Gastrocnemius medialis (tissue), 4 donors: ENCODE measurements around the gene TRIM45.
A peak's percentile ranks its signal among the peaks of the same experiment; 100 is the strongest.

Source experiments
- POLR2A ChIP-seq, 2 donors: fragments of 450-650 bp; IDR thresholded peaks; one replicate each; pipeline ENCODE4 v1.6.1; 2017; ENCODE audit warnings: antibody characterized with exemption in 2 of 2, mild to moderate bottlenecking in 2 of 2, moderate library complexity in 2 of 2
- TF ChIP-seq, protein P1 (sequence below), 5 experiments: fragments of 450-650 bp in 3 of 5; fragments of 200-600 bp in 2 of 5; sonication (generic) in 2 of 5; IDR thresholded peaks in 4 of 5; conservative IDR thresholded peaks in 1 of 5; 1 replicate in 4 of 5; 2 replicates in 1 of 5; pipeline ENCODE4 v1.5.1; 2016 to 2019; ENCODE audit warnings: antibody characterized with exemption in 5 of 5, mild to moderate bottlenecking in 3 of 5, moderate library complexity in 3 of 5

DNA sequence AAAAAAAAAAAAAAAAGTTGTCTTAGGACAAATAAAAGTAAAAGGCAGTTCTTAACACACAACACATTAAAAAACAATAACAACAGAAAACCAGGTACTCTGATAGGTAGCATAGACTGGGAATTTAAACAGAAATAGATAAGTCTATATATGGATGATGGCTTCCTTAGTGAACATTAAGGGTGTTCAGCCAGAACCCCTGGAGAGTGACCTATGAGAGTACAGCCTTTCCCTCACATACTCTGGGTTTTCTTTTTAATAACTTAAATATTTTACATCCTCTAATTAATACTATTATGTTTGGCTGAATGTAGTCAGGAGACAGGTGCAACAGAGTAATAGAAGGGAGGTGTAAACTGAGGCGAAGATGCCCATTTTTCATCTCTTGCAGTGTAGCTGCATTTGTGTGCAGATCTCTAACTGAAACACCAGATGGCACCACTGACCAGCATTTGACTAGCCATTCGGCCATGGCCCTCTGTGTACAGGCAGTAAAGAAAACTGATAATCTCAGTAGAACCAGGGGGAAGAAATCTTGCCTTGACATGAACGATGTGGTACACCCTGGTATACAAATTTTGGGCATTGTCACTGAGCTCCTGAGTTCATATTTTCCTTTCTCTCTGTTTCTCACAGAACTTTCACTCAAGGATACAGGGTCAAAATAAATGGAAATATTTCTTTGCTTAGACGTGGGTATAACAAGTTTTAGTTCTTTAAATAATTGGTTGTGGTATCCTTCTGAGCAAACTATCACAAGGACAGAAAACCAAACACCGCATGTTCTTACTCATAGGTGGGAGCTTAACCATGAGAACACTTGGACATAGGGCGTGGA is 53.8 kb downstream of the TRIM45 start:
- TF ChIP-seq, protein P1, sequence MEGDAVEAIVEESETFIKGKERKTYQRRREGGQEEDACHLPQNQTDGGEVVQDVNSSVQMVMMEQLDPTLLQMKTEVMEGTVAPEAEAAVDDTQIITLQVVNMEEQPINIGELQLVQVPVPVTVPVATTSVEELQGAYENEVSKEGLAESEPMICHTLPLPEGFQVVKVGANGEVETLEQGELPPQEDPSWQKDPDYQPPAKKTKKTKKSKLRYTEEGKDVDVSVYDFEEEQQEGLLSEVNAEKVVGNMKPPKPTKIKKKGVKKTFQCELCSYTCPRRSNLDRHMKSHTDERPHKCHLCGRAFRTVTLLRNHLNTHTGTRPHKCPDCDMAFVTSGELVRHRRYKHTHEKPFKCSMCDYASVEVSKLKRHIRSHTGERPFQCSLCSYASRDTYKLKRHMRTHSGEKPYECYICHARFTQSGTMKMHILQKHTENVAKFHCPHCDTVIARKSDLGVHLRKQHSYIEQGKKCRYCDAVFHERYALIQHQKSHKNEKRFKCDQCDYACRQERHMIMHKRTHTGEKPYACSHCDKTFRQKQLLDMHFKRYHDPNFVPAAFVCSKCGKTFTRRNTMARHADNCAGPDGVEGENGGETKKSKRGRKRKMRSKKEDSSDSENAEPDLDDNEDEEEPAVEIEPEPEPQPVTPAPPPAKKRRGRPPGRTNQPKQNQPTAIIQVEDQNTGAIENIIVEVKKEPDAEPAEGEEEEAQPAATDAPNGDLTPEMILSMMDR (IDR thresholded peaks at IDR 0.05 in 4 of 5, conservative IDR thresholded peaks at IDR 0.05 in 1 of 5) = peak; percentile 74 to 87 (median 82)
- TF ChIP-seq POLR2A (IDR thresholded peaks at IDR 0.05) = no peak
